ENCODE data around the gene RNF213. TPM values are rescaled to one million over a fixed set of nuclear protein-coding genes. Genes with fewer than 3 reads are reported as not detected.

Gene RNF213
- total and polyA plus RNA-seq, 9 donors = 21.5 to 89.1 (median 50.8) TPM

- 85 to 92% (median 87%) methylated on average over 9 of the region's 9 CpGs for WGBS, 3 donors
- H3K4me3 ChIP-seq = no peak overlapping the region
- H3K27ac ChIP-seq = no peak overlapping the region
- no peaks in the 10 kb centered on the region for H3K9me3 ChIP-seq
- peaks cover 1% of the 10 kb centered on the region for H3K4me1 ChIP-seq (ENCODE audit: insufficient read depth)
- TF ChIP-seq CTCF (IDR thresholded peaks at IDR 0.05) = no peak
- TF ChIP-seq POLR2A (IDR thresholded peaks at IDR 0.05) = no peak
- TF ChIP-seq EP300 (IDR thresholded peaks at IDR 0.05) = no peak
- intact Hi-C loops (cut with DNase I) = loop anchor here in 1 of 4 donors (10.0 kb wide), 1 partner anchor 90 kb away; the partner anchor contains the start of gene RNF213
- H3K27me3 ChIP-seq = no peaks in the 10 kb centered on the region
- peak in 2 of 5 donors; percentile 4 to 15 for DNase-seq
- H3K36me3 ChIP-seq = no peaks in the 10 kb centered on the region
Observed at GRCh38 chr17:80354336-80354735, 93.7 kb downstream of the RNF213 start.

GRCh38 chr17:80356231-80356856 is 95.7 kb downstream of the RNF213 start:
- H3K27ac ChIP-seq = no peak overlapping the region
- H3K27me3 ChIP-seq = no peaks in the 10 kb centered on the region
- H3K4me3 ChIP-seq = no peak overlapping the region
- DNase-seq = peak in 1 of 5 donors; percentile 11
- 92 to 94% (median 94%) methylated on average over 24 of the region's 24 CpGs for WGBS, 3 donors
- TF ChIP-seq CTCF (IDR thresholded peaks at IDR 0.05) (no peak), EP300 (IDR thresholded peaks at IDR 0.05) (no peak)
- no peaks in the 10 kb centered on the region for H3K36me3 ChIP-seq
- peaks cover 1% of the 10 kb centered on the region for H3K4me1 ChIP-seq (ENCODE audit: insufficient read depth)
- intact Hi-C loops (cut with DNase I) = loop anchor here in 1 of 4 donors (10.0 kb wide), 1 partner anchor 92 kb away; the partner anchor contains the start of gene RNF213
- no peaks in the 10 kb centered on the region for H3K9me3 ChIP-seq

GRCh38 chr17:80358131-80358530 is 97.5 kb downstream of the RNF213 start:
- Histone ChIP-seq H3K36me3 (no peaks in the 10 kb centered on the region), H3K27me3 (no peaks in the 10 kb centered on the region), H3K9me3 (no peaks in the 10 kb centered on the region), H3K4me3 (no peak overlapping the region), H3K27ac (no peak overlapping the region), H3K4me1 (ENCODE audit: insufficient read depth) (peaks cover 7% of the 10 kb centered on the region)
- no peak for TF ChIP-seq CTCF (IDR thresholded peaks at IDR 0.05)
- no peak for TF ChIP-seq POLR2A (IDR thresholded peaks at IDR 0.05)
- no peak for TF ChIP-seq EP300 (IDR thresholded peaks at IDR 0.05)
- 92 to 94% (median 94%) methylated on average over 9 of the region's 9 CpGs for WGBS, 3 donors
- intact Hi-C loops (cut with DNase I) = loop anchor here in 1 of 4 donors (10.0 kb wide), 1 partner anchor 93 kb away; the partner anchor contains the start of gene RNF213
- peak in 2 of 5 donors; percentile 7 to 23 for DNase-seq

GRCh38 chr17:80358861-80359260 is 98.2 kb downstream of the RNF213 start:
- intact Hi-C loops (cut with DNase I) = loop anchor here in 1 of 4 donors (10.0 kb wide), 1 partner anchor 94 kb away; the partner anchor contains the start of gene RNF213
- TF ChIP-seq POLR2A (IDR thresholded peaks at IDR 0.05) (no peak), EP300 (IDR thresholded peaks at IDR 0.05) (no peak), CTCF (IDR thresholded peaks at IDR 0.05) (no peak)
- H3K9me3 ChIP-seq = no peaks in the 10 kb centered on the region
- no peak overlapping the region for H3K4me3 ChIP-seq
- H3K27me3 ChIP-seq = no peaks in the 10 kb centered on the region
- no peaks in the 10 kb centered on the region for H3K36me3 ChIP-seq
- peaks cover 12% of the 10 kb centered on the region for H3K4me1 ChIP-seq (ENCODE audit: insufficient read depth)
- peak in 2 of 5 donors; percentile 13 to 32 for DNase-seq
- no peak overlapping the region for H3K27ac ChIP-seq
- 86 to 95% (median 88%) methylated on average over 11 of the region's 11 CpGs for WGBS, 3 donors
